ENCODE results near the gene PCDH19.
"Not testable (repeated sequence)": the region's sequence is repeated elsewhere in the genome, so short reads cannot be mapped to it uniquely, and the experiment has no call there.

PCDH19 gene, protein sequence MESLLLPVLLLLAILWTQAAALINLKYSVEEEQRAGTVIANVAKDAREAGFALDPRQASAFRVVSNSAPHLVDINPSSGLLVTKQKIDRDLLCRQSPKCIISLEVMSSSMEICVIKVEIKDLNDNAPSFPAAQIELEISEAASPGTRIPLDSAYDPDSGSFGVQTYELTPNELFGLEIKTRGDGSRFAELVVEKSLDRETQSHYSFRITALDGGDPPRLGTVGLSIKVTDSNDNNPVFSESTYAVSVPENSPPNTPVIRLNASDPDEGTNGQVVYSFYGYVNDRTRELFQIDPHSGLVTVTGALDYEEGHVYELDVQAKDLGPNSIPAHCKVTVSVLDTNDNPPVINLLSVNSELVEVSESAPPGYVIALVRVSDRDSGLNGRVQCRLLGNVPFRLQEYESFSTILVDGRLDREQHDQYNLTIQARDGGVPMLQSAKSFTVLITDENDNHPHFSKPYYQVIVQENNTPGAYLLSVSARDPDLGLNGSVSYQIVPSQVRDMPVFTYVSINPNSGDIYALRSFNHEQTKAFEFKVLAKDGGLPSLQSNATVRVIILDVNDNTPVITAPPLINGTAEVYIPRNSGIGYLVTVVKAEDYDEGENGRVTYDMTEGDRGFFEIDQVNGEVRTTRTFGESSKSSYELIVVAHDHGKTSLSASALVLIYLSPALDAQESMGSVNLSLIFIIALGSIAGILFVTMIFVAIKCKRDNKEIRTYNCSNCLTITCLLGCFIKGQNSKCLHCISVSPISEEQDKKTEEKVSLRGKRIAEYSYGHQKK (N-terminal part only)

DNA sequence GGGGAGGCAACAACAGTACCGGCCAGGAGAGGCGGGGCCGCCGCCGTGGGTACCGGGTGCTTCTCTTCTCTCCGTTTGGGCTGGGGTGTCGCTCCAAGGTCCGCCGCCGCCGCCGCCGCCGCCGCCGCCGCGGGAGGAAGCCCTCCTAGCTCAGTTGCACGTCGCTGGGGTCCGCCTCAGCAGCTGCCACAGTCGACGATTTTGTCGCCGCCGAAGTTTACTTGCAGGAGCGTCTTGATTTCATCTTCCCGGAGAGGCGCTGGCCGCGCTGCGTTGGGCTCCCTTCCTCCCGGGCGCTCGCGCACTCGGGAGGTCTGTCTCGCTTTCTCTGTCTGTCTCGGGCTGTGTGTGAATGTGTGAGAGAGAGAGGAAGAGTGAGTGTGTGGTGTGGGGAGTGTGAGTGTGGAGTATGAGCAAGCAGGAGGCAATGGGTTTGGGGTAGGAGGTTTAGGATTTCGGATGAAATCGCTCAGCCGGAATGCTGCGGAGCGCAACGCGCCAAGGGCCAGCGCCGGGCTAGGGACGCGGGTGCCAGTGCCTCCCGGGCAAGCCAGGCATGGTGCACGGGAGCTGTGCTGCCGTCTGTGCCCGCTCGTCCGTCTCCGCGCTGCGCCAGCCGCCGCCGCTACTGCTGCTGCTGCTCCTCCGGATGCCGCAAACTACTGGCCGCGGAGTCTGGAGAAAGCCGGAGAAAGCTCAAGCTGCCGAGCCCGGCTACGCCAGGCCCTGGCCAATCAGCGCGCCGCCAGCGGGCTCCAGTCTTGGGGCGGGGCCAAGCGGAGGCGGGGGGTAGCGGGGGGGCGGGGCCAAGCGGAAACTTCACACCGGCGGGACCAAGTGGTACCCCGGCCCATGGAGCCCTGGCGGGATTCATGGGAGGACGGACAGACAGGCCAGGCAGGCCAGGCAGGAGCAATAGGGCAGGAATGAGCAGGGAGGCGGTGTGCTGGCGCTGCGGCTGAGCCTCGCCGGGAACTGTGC lies at the start of gene PCDH19:
Gene PCDH19 (minus strand): TSS at position 664 of the 981 bp plus-strand sequence. CDS start 1,676 bp downstream, outside the sequence.
- DNase-seq (ENCODE audit: low spot score): peak; percentile 55

DNA sequence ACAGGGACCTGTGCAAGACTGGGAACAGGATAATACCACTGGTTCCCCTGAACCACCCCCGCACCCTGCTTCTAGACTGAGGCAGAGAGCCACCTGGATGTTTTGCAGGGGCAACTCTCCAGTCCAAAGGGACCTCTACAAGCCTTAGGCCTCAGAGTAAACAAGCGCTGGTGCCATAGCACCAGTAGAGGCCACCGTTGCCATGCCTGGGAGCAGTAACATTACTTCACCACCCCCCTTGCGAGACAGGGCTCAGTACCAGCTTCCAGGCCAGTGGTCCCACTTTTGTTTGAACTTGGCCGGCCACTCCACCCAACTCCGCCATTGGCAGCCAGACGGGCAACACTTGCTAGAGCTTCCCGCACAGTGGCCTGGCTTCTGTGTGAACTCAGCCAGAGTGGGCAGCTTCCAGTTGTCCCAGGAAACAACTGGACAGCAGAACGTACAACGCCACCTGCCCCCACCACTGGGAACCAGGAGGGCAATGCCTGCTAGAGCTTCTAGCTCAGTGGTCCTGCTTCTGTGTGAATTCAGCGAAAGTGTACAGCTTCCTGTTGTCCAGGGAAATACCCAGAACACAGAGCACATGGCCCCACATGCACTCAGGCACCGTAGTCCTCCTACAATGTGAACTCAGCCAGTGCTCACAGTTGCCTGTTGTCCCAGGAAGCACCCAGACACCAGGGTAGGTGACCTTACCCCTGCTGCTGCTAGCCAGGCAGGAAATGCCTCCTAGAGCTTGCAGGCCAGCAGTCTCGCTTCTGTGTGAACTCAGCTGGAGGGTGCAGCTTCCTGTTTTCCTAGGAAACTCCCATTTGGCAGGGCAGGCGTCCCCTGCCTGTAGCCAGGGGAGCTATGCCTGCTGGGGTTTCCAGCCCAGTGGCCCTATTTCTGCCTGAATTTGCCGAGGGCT lies 39.9 kb upstream of the PCDH19 start:
- no peak for DNase-seq (ENCODE audit: low spot score)

DNA sequence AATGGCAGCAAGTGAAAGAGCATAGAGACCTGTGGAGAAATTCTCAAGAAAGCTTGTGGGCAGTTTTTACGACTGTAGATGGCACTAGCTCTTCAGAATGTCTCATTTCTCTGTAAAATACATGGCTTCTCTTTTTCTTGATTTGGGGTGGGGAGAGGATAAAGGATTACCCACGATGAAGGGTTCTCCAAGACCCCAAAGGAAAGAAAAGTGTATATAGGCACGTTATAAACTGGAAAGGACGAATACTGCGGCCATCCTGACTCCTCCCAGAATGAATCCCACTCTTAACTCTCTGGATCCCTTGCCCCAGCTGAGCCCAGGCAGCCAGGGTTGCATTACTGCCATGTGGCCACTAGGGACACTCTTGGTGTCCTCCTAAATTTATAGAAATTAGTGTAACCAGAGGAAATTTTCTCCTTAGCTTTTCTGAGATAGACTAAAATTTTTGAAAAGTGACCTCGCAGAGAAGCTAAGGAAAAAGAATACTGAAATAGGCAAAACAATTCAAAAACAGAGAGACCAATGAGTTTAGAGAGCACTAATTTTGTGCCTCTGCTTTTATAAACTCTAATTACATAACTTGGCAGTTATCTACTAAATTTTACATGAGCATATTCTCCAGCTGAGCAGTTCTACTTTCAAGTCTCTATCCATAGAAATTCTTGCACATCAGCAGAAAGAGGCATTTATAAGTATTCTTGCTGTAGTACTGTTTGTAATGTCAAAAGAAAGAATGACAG lies 37.8 kb upstream of the PCDH19 start:
- peak; percentile 13 for DNase-seq (ENCODE audit: low spot score)

DNA sequence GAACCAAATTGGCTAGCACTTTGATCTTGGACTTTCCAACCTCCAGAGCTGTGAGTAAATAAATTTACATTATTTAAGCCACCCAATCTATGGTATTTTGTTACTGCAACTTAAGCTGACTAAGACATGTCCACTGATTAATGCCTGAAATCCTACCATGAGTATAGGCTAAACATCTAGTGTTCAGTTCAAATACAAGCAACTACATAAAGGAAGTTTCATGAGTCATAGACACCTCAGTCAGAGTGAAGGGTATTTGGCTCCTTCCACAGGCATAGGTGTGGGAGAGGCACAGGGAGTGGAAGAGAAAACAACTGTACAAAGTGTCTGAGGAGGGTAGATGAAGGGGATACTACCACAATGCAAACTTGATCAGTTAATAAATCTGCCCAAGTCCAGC lies 35.5 kb upstream of the PCDH19 start:
- DNase-seq (ENCODE audit: low spot score): no peak

DNA sequence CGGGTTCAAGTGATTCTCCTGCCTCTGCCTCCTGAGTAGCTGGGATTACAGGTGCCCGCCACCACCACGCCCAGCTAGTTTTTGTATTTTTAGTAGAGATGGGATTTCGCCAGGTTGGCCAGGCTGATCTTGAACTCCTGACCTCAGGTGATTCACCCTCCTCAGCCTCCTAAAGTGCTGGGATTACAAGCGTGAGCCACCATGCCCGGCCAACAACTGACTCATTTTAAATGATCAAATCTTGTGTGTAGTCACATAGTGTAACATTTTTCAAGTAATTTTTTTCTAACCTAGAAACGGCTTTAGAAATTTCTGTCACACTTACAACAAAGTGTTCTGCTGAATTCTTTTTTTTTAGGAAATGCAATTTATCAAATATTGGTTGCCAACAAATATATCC lies 31.2 kb upstream of the PCDH19 start:
- DNase-seq (ENCODE audit: low spot score): not testable (repeated sequence)

DNA sequence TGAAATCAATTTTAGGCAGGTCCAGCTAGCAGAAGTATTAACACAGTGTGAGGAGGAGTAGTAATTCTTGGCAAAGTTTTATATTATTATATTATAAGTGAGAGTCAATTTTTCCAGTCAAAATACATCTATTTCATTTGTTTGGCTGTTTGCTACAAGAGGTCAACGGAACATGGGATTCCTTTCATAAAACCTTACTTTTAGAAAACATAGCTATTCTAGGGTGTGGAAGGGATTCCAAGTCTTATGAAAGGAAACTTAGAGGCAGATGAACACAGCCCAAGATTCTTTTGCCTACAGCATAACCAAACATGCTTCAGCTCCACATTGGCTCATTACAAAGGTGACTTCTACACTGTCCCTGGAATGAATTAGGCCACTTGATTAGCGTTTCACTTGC lies 29.9 kb upstream of the PCDH19 start:
- DNase-seq (ENCODE audit: low spot score): no peak

DNA sequence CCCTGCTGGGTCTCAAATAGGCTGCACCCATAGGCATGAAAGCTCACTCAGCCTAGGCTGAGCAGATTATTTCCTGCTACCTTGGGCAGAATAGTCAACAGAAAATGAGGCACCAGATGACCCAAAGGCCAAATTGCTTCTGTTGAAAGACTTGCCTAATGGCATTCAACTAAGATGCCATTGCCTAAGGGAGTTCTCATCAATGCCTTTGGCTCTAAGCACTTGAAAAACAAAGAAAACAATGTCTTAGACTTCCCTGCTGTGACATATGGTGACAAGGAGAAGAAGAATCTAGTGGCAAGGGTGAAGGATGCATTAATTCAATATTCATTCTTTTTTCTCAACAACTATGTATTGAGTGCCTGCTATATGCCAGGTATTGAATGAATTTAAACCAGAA lies 25.7 kb upstream of the PCDH19 start:
- no peak for DNase-seq (ENCODE audit: low spot score)

DNA sequence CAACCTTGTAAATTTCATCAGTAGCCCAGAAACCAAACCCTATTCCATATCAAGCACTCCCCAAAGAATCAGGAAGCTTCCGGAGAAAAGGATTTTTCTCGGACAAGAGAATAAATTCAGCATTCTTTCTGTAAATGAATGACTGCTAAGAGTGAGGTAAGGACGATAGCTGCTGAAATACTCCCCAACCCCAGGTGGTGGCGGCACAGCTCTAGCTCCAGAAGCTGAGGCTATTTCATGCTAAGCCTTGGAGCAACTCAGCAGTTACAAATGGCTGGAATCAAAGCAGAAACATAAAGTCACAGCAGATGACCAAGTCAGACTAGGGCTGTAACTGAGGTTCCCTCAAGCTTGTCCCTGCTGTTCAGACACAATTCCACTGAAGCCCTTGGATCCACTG lies 13.9 kb upstream of the PCDH19 start:
- DNase-seq (ENCODE audit: low spot score): no peak

DNA sequence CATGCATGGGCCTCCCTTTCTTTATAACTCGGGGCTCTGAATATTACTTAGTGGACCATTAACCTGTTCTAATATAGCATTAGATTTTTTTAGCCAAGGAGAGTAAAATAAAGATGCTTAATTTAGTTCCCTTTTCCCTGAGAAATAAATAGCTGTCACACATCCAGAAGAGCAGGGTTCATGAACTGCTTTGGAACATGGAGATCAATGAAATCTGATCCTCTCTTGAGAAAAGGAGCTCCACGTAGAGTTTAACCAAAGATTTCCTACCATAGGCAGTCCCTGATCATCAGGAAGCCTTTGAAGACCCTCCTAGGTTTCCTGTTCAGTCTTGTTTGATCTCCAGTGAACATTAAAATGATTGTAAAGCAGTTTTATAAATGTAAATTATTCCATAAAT lies 8.5 kb upstream of the PCDH19 start:
- no peak for DNase-seq (ENCODE audit: low spot score)

DNA sequence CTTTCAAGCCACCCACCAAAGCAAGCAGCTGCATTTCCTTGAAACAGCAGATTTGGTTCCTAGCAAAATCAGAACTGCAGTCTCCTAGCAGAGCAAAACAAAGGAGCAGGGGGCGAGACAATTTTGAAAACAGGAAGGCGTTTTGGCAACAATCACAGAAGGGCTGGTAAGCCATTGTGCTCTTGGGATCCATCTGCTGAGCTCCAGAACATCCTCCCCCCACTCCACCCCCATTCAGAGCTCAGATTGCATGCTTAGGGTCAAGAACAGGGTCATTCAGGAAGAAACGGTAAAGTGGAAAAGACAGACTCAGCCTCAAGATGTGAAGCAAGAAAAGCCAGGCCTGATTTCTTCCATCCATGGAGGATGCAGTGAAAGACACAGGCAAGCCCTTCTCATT lies 7.6 kb upstream of the PCDH19 start:
- no peak for DNase-seq (ENCODE audit: low spot score)

DNA sequence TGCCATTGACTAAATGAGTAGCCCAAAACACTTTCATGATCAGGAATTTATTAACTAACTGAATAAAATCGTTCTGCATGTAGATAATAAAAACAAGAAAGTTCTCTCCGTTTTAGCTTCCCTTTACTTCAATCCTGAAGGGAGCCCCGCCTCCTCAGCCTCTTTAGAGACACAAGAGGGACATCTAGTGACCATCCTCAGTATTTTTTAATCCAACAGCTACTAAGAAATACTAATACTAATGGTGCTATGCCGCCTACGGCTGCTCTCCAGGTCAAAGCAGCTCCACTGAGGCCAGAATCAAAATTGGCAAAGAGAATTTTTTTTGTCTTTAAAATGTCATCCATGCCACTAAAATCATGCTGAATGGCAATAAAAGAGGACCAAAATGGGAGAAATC lies 3.2 kb upstream of the PCDH19 start:
- peak; percentile 72 for DNase-seq (ENCODE audit: low spot score)

DNA sequence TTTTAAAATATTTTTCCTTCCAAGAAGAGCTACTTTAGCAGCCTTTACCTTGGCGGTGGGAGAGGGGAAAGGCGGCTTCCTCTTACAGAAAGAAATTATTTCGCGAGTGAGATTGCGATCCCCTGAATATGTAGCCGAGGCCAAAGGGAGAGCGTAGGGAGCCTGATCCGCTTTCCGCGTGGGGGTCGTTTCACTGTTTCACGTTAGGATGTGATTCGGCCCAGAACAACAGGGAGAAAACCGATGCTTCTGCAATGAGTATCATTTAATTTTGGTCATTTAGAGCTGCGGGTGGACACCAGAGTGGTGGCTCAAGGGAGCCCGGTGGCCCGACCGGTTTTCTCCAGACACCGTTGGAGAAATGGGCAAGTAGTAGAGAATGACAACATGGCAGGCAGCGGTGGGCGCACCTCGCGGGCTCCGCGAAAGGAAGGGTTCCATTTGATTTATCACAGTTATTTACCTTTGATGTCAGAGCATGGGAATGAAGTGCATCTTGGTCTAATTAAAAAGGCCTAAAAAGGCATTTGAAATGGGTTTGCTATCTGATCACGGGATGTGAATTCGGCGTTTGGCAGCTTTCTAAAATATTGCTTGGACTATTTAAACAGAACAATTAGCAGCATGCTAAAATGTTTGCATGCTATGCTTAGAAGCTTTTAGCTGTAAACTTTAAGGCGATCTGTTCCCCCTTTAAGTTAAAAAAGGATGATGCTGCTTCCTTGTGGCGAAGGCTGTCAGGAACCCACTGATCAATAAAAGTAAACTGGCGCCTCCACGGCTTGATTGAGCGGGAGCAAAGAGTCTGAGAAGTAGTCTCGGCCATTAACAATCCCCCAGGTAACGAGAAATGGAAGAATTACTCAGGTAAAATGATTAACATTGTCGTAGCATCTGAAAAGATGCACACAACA lies 2.0 kb upstream of the PCDH19 start:
- no peak for DNase-seq (ENCODE audit: low spot score)

DNA sequence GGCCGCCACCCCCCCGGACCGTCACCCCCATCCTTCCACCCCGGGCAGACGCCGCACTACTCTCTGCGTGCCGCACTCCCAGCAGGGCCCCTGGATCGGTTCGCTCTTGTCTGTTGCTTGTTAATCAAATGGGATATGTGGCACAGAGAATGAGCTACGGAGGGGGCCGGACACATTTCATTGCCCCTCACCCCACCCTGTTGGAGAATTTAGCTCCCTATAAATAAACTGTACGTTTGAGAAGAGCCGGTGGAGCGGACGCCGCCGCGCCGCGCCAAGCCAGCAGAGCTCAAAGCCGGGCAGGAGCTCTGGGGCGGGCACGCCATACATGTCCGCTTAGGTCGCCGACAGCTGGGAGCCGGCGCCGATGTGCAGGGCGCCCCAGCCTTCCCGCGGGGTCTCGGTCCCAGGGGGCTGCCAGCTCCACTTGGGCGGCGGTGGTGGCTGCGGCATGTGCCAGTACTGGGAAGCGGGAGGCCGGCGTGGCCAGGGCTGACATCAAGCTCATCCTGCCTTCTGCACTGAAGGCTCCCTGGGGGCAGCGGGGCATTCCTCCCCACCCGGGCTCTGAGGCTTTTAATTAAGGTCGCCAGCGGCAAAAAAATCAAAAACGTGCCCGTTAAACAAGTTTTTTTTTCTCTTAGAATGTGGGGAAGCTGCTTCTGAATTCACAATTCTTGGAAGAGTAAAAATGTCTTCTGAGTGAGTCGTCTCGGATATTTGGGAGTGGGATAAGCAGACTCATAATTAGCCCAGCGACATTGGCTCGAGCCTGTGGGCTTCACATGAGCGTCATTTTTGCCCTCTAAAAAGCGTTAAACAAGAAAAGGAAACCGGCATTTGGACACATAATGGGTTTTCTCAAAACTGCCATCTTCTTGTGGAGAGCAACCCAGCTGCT lies 1.1 kb upstream of the PCDH19 start:
- no peak for DNase-seq (ENCODE audit: low spot score)

DNA sequence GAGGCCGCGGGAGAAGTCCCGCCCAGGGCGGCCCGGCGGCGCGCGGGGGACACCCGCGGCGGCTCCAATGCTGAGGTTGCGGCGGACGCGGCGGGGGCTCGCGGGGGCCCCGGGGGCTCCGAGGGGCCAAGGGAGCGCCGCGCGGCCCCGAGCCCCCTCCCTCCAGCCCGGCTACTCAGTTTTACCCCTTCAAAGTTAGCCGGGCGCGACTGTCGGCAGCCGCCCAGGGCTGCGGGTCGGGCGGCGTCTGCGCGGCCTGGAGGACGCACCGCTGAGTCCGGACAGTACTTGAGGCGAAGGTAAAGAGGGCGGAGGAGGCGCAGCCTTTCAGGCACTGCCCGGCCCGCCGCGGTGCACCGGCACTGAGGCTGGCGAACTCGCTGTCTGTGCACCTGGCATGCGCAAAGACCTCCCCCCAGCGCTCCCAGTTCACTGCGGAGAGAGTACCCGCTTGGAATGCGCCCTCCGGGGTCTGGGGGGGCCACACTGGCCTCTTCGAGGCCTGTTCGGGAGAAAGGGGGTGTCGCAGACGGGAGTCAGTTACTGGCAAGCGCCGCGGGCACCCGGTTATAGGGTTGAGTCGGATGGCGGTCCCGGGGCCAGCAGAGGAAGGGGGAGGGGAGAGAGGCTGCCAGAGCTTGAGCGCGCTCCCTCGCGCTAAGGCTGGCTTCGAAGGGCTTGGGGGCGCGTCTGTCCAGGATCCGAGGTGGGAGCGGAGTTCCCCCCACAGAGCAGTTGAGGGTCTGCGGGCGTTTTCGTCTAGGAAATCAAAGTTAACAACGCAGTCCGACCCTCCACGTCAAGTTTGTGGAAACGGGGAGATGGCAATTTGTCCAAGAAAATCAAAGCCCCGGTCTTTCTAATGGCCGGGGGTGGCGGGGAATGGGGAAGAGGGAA lies 1.1 kb downstream of the PCDH19 start:
- no peak for DNase-seq (ENCODE audit: low spot score)

DNA sequence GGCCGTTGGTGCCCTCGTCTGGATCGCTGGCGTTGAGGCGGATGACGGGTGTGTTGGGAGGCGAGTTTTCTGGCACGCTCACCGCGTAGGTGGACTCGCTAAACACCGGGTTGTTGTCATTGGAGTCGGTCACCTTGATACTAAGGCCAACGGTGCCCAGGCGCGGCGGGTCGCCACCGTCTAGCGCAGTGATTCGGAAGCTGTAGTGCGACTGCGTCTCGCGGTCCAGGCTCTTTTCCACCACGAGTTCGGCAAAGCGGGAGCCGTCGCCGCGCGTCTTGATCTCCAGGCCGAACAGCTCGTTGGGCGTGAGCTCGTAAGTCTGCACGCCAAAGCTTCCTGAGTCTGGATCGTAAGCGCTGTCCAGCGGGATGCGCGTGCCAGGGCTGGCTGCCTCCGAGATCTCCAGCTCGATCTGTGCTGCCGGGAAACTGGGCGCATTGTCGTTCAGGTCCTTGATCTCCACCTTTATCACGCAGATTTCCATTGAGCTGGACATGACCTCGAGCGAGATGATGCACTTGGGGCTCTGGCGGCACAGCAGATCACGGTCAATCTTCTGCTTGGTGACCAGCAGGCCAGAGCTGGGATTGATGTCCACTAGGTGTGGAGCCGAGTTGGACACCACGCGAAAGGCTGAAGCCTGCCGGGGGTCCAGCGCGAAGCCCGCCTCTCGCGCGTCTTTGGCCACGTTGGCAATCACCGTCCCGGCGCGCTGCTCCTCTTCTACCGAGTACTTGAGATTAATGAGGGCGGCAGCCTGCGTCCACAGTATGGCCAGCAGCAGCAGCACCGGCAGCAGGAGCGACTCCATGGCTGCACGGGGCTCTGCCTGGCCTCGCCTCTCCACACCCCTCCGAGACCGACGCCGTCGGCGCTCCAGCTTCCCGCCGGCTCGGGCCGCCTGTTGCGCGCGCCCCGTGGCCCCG lies 2.0 kb downstream of the PCDH19 start:
- no peak for DNase-seq (ENCODE audit: low spot score)
